HL-60 (cell line): ENCODE results near the gene TMTC1.

Experiments used
- DNase-seq, 2 experiments: peaks; one replicate each; pipeline ENCODE4 v3.0.0-alpha.2; 2010 to 2020; ENCODE audit warnings: low read depth in 1 of 2, low spot score in 1 of 2
- H3K27ac ChIP-seq: fragments of 250-450 bp; sonication (Bioruptor Pico); replicated peaks from 2 replicates; pipeline ENCODE4 v1.5.1; 2020; ENCODE audit warnings: mild to moderate bottlenecking, moderate library complexity
- H3K27me3 ChIP-seq: fragments of 250-450 bp; sonication (Bioruptor Pico); 2 replicates; pipeline ENCODE4 v1.5.1; 2021; ENCODE audit warnings: mild to moderate bottlenecking, moderate library complexity; ENCODE audit not compliant: insufficient read depth, poor library complexity, severe bottlenecking
- H3K4me3 ChIP-seq: replicated peaks from 2 replicates; pipeline ENCODE4 v1.5.1; 2011; ENCODE audit warnings: mild to moderate bottlenecking, control low read depth, low read length; ENCODE audit not compliant: insufficient read depth
- CTCF ChIP-seq: IDR thresholded peaks from one replicate; pipeline ENCODE4 v1.5.1; 2011; ENCODE audit warnings: low read length, control low read depth, inconsistent platforms; ENCODE audit not compliant: insufficient read depth
- GABPA ChIP-seq: IDR thresholded peaks from 2 replicates; pipeline ENCODE4 v1.6.1; 2012; ENCODE audit warnings: low read depth
- POLR2AphosphoS5 ChIP-seq: IDR thresholded peaks from 2 replicates; pipeline ENCODE4 v1.6.1; 2012; ENCODE audit warnings: low read depth
- SPI1 ChIP-seq: IDR thresholded peaks from 2 replicates; pipeline ENCODE4 v1.6.1; 2012; ENCODE audit warnings: low read depth, mild to moderate bottlenecking, borderline replicate concordance
- TF ChIP-seq, protein P1 (sequence below): IDR thresholded peaks from 2 replicates; pipeline ENCODE4 v1.6.1; 2012; ENCODE audit warnings: low read depth; ENCODE audit not compliant: insufficient replicate concordance

The TMTC1 gene

GRCh38 chr12:29625359-29625953, 158.3 kb downstream of the TMTC1 start:
- no peak overlapping the region for H3K27ac ChIP-seq
- DNase-seq = no peak
- no peak for TF ChIP-seq CTCF
- no peak for TF ChIP-seq POLR2AphosphoS5
- no peak for TF ChIP-seq SPI1
- TF ChIP-seq GABPA = no peak
- TF ChIP-seq, protein P1, sequence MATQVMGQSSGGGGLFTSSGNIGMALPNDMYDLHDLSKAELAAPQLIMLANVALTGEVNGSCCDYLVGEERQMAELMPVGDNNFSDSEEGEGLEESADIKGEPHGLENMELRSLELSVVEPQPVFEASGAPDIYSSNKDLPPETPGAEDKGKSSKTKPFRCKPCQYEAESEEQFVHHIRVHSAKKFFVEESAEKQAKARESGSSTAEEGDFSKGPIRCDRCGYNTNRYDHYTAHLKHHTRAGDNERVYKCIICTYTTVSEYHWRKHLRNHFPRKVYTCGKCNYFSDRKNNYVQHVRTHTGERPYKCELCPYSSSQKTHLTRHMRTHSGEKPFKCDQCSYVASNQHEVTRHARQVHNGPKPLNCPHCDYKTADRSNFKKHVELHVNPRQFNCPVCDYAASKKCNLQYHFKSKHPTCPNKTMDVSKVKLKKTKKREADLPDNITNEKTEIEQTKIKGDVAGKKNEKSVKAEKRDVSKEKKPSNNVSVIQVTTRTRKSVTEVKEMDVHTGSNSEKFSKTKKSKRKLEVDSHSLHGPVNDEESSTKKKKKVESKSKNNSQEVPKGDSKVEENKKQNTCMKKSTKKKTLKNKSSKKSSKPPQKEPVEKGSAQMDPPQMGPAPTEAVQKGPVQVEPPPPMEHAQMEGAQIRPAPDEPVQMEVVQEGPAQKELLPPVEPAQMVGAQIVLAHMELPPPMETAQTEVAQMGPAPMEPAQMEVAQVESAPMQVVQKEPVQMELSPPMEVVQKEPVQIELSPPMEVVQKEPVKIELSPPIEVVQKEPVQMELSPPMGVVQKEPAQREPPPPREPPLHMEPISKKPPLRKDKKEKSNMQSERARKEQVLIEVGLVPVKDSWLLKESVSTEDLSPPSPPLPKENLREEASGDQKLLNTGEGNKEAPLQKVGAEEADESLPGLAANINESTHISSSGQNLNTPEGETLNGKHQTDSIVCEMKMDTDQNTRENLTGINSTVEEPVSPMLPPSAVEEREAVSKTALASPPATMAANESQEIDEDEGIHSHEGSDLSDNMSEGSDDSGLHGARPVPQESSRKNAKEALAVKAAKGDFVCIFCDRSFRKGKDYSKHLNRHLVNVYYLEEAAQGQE = no peak
- H3K27me3 ChIP-seq = no peaks in the 10 kb centered on the region
- H3K4me3 ChIP-seq = no peak overlapping the region

- Histone ChIP-seq H3K27me3 (no peaks in the 10 kb centered on the region), H3K27ac (no peak overlapping the region), H3K4me3 (no peak overlapping the region)
- DNase-seq = no peak
- no peak for TF ChIP-seq POLR2AphosphoS5
- no peak for TF ChIP-seq GABPA
- TF ChIP-seq SPI1 = no peak
- TF ChIP-seq CTCF = no peak
- TF ChIP-seq, protein P1 = no peak
These were observed 161.5 kb downstream of the TMTC1 start for GRCh38 chr12:29622251-29622650.

GRCh38 chr12:29620030-29620429, 163.7 kb downstream of the TMTC1 start:
- H3K27ac ChIP-seq = no peak overlapping the region
- peaks cover 5% of the 10 kb centered on the region for H3K27me3 ChIP-seq
- H3K4me3 ChIP-seq = no peak overlapping the region
- TF ChIP-seq CTCF (no peak), GABPA (no peak), SPI1 (no peak), POLR2AphosphoS5 (no peak)
- TF ChIP-seq, protein P1 = no peak
- DNase-seq = no peak
